Large intestine (tissue), 3 donors: Measurements from ENCODE around the gene MEGF6. TPM values are rescaled to one million over a fixed set of nuclear protein-coding genes. Genes with fewer than 3 reads are reported as not detected.

Experiments used
- DNase-seq, 2 donors: peaks; one replicate each; pipeline versions ENCODE4 v3.0.0 to v3.0.0-alpha.2; 2013
- H3K27ac ChIP-seq: one replicate; pipeline ENCODE4 v1.5.1; 2013; ENCODE audit warnings: low read length
- H3K27me3 ChIP-seq: 2 replicates; pipeline ENCODE4 v1.6.1; 2013; ENCODE audit warnings: low read length; ENCODE audit not compliant: control insufficient read depth, insufficient read depth
- H3K36me3 ChIP-seq: 2 replicates; pipeline ENCODE4 v1.6.1; 2013; ENCODE audit warnings: low read length; ENCODE audit not compliant: control insufficient read depth, insufficient read depth
- H3K4me1 ChIP-seq: one replicate; pipeline ENCODE4 v1.6.1; 2013; ENCODE audit warnings: low read length; ENCODE audit not compliant: control insufficient read depth, insufficient read depth
- H3K4me3 ChIP-seq: one replicate; pipeline ENCODE4 v1.5.1; 2013; ENCODE audit warnings: low read length
- H3K9me3 ChIP-seq: one replicate; pipeline ENCODE4 v1.6.1; 2013; ENCODE audit warnings: mild to moderate bottlenecking, low read depth, low read length, moderate library complexity; ENCODE audit not compliant: control insufficient read depth
- WGBS: methylation state at CpG from one replicate; pipeline ENCODE4 v1.1.5; 2013; ENCODE audit warnings: low lambda C conversion rate; ENCODE audit not compliant: insufficient coverage; 5-methylcytosine and 5-hydroxymethylcytosine counted together
- polyA plus RNA-seq: library from polyadenylated mRNA; unstranded; fragments of 120-200 nt; gene quantifications from one replicate; pipeline ENCODE4 v1.2.1, GENCODE V29; 2013

The MEGF6 gene
- polyA plus RNA-seq, 1 donor = 13.8 TPM

DNA sequence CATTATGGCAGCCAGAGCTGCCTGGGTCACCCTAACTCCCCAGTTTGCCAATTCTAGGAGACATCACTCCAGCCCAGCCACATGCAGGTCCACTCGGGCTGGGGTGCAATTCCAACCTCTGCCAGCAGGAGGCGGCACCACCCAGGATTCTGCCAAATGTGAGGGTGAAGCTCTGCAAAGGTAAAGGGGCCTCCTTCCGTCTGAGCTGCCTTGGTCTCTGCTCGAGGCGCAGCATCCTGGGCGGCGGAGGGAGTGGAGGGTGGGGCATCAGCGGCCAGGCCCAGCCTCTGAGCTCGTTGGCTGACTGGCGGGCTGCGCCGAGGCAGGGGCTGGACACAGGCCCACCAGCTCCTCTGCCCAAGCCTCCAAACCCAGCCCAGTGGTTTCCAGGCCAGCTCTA, 93.1 kb downstream of the MEGF6 start:
- Histone ChIP-seq H3K4me3 (no peak overlapping the region), H3K27me3 (no peaks in the 10 kb centered on the region), H3K27ac (no peak overlapping the region), H3K36me3 (no peaks in the 10 kb centered on the region), H3K9me3 (peaks cover 8% of the 10 kb centered on the region), H3K4me1 (peaks cover 2% of the 10 kb centered on the region)
- DNase-seq = no peak
- no CpG with 5 or more reads among the region's 12 CpGs for WGBS

DNA sequence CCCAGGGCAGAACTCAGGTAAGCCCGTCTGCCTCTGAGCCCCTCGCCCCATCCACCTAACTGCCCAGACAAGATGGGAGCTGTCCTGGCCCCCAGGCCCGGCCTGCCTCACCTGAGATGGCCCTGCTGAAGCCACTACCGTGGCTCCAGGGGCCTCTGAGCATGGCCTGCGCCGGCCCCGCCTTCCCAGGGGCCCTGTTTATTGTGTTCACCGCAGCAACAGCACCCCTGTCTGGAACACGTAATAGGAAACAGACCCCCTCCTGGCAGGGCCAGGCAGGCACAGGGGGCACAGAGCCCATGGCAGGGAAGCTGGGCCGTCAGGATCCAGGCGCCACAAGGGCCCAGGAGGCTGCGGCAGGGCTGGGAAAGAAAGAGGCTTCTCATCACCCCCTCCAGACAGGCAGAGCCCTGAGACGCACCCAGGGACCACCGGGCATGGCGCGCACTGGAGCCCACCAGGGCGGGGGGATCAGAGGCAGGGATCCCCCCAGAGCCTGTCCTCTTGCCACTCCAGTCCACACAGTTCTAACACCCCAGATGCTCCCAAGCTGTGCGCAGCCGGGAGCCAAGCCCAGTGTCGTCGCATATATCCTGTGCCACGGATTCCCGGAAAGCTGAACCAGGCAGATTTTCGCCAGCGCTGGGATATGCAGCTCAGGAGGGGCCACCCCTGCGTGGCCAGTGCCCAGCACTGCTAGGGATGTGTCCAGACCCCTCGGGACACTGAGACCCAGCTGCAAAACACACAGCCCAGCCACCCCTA, 94.2 kb downstream of the MEGF6 start:
- H3K27ac ChIP-seq = no peak overlapping the region
- H3K9me3 ChIP-seq = peaks cover 8% of the 10 kb centered on the region
- H3K36me3 ChIP-seq = no peaks in the 10 kb centered on the region
- peaks cover 2% of the 10 kb centered on the region for H3K4me1 ChIP-seq
- H3K4me3 ChIP-seq = no peak overlapping the region
- no peak for DNase-seq
- H3K27me3 ChIP-seq = no peaks in the 10 kb centered on the region
- no CpG with 5 or more reads among the region's 27 CpGs for WGBS

DNA sequence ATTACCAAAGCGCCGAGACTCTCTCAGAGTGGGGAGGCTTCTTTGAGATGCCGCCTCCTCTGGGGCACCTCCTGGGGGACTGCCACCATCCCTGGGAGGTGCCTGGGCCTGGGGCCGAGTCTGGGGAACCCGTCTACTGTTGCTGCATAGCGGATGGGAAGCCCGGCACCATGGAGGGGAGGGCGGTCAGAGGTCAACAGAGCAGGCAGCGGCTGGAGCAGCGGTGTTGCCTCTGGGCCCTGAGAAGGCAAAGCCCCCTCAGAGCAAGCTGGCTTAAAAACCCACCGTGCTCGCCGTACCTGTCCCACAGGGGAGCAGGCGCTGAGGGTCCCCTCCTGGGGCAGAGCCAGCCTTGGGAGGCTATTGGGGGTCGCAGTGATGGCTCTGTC, 94.8 kb downstream of the MEGF6 start:
- no peak for DNase-seq
- Histone ChIP-seq H3K36me3 (no peaks in the 10 kb centered on the region), H3K4me3 (no peak overlapping the region), H3K27ac (no peak overlapping the region), H3K4me1 (peaks cover 2% of the 10 kb centered on the region), H3K9me3 (peaks cover 12% of the 10 kb centered on the region), H3K27me3 (no peaks in the 10 kb centered on the region)
- no CpG with 5 or more reads among the region's 15 CpGs for whole genome bisulfite sequencing

DNA sequence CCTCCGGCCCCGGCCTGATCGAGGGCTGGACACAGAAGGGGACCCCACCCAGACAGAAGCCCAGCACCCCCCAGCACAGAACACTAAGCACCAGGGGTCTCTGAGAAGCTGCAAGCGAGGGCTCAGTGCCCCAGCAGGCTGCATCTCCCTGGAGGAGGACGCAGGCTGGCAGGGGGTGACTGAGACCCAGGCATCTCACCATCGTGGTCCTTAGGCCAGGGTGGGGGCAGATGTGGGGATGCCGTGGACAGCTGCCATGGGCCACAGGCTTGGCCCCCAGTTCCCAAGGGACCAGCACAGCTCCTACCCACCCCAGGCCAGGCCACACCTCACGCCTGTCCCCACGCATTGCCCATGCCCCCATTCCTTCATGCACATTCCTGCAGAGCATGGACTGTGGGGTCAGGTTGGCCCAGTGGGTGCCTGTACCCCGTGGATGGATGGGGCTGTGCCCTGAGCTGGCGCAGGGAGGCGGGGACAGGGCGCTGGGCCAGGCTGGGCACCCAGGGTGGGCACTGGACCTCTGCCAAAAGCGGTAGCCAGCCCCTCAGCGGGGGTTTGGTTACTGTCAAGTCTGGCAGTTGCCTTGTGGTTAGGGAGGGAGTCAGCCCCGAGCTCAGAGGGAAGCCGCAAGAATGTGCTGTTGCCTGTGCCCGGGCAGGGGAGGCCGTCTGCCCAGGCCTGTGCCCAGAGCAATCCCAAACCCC, 95.4 kb downstream of the MEGF6 start:
- Histone ChIP-seq H3K9me3 (peaks cover 16% of the 10 kb centered on the region), H3K4me3 (no peak overlapping the region), H3K27ac (no peak overlapping the region), H3K27me3 (no peaks in the 10 kb centered on the region), H3K4me1 (peaks cover 2% of the 10 kb centered on the region), H3K36me3 (no peaks in the 10 kb centered on the region)
- no CpG with 5 or more reads among the region's 19 CpGs for WGBS
- no peak for DNase-seq

DNA sequence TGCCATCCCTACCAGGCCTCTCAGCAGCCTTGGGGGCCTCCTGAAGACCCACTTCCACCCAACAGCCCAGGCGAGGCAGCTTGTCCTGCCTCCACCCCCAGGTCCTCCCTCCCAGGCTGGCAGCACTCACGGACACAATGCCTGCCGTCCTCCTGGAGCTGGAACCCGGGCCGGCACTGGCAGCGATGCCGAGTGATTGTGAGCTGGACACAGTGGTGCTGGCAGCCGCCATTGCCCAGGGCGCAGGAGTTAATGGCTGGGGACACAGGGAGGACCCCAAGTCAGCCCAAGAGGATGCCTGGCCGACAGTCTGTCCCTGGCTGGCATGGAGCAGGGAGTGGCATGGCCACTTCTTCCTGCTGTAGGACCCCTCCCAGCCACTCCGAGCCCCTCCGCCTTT, 96.0 kb downstream of the MEGF6 start:
- Histone ChIP-seq H3K9me3 (peaks cover 16% of the 10 kb centered on the region), H3K27ac (no peak overlapping the region), H3K4me3 (no peak overlapping the region), H3K36me3 (no peaks in the 10 kb centered on the region), H3K4me1 (peaks cover 2% of the 10 kb centered on the region), H3K27me3 (no peaks in the 10 kb centered on the region)
- DNase-seq = no peak
- WGBS = no CpG with 5 or more reads among the region's 12 CpGs

DNA sequence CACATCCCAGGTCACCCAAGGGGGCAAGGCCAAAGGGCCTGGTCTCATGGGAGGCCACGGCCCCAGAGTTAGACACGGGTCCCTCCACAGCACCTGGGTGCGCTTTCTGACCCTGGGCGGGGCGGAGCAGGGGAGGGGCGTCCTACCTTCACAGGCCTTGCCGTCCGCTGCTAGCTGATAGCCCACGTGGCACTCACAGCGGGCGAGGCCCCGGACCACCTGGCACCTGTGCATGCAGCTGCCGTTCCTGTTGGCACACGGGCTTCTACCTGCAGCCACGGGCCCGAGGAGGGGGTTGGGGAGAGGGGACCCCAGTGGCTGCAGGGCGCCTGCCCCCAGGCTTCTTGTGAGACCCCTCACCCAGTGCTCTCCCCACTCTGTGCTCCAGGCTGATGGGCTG, 96.9 kb downstream of the MEGF6 start:
- no peaks in the 10 kb centered on the region for H3K27me3 ChIP-seq
- peaks cover 16% of the 10 kb centered on the region for H3K9me3 ChIP-seq
- no peaks in the 10 kb centered on the region for H3K36me3 ChIP-seq
- no peak overlapping the region for H3K4me3 ChIP-seq
- no CpG with 5 or more reads among the region's 17 CpGs for WGBS
- no peak for DNase-seq
- H3K4me1 ChIP-seq = peaks cover 2% of the 10 kb centered on the region
- no peak overlapping the region for H3K27ac ChIP-seq

DNA sequence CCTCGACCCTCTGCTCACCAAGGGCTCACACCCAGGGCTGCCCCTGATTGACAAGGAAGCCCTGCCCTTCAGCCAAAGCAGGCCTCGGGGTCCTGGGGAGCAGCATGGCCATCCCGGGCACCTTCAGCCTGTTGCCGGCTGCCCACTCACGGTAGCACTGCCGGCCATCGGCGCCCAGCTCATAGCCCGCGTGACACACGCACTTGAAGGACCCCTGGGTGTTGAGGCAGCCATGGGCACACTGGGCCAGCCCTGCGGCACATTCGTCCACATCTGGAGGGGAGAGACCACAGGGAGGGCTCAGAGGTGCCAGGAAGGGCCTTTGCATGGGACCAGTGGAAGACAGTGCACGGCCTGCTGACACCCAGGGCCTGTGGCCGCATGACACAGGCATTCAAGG, 99.5 kb downstream of the MEGF6 start:
- no peak for DNase-seq
- Histone ChIP-seq H3K9me3 (peaks cover 8% of the 10 kb centered on the region), H3K36me3 (no peaks in the 10 kb centered on the region), H3K4me1 (peaks cover 2% of the 10 kb centered on the region), H3K27ac (no peak overlapping the region), H3K27me3 (no peaks in the 10 kb centered on the region), H3K4me3 (no peak overlapping the region)
- no CpG with 5 or more reads among the region's 15 CpGs for WGBS

DNA sequence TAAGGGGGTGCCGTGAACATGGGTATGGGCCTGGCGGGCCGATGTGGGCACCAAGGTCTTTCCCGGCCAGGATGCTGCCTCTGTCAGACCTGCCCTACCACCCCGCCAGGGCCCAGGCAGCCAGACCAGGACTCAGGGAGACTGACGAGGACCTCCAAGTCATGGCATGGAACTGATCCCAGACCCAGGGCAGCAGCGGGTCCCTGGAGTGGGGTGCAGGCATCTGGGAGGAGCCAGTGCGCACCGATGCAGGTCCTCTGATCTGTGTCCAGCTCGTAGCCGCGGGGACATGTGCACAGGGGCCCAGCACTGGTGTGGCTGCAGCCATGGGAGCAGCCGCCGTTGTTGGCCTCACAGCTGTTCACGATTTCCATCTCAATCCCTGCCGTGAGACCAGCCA, 100.0 kb downstream of the MEGF6 start:
- Histone ChIP-seq H3K4me1 (peaks cover 2% of the 10 kb centered on the region), H3K36me3 (no peaks in the 10 kb centered on the region), H3K4me3 (no peak overlapping the region), H3K9me3 (peaks cover 8% of the 10 kb centered on the region), H3K27ac (no peak overlapping the region), H3K27me3 (no peaks in the 10 kb centered on the region)
- no CpG with 5 or more reads among the region's 16 CpGs for WGBS
- no peak for DNase-seq

DNA sequence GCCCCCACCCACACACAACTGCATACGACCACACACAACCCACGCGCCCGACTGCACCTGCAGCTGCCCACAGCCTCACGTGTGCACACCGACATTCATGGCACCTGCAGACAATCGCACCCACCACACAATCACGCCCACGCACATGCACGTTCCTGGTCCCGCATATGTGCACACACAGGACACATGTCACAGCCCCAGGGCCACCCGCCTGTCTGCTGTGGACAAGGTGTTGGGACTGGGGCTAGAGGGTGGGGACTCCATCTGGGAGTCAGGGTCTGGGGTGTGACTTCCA, 100.4 kb downstream of the MEGF6 start:
- H3K9me3 ChIP-seq = peaks cover 8% of the 10 kb centered on the region
- no peaks in the 10 kb centered on the region for H3K36me3 ChIP-seq
- WGBS = no CpG with 5 or more reads among the region's 12 CpGs
- H3K27me3 ChIP-seq = no peaks in the 10 kb centered on the region
- no peak overlapping the region for H3K4me3 ChIP-seq
- H3K4me1 ChIP-seq = peaks cover 2% of the 10 kb centered on the region
- no peak for DNase-seq
- no peak overlapping the region for H3K27ac ChIP-seq

DNA sequence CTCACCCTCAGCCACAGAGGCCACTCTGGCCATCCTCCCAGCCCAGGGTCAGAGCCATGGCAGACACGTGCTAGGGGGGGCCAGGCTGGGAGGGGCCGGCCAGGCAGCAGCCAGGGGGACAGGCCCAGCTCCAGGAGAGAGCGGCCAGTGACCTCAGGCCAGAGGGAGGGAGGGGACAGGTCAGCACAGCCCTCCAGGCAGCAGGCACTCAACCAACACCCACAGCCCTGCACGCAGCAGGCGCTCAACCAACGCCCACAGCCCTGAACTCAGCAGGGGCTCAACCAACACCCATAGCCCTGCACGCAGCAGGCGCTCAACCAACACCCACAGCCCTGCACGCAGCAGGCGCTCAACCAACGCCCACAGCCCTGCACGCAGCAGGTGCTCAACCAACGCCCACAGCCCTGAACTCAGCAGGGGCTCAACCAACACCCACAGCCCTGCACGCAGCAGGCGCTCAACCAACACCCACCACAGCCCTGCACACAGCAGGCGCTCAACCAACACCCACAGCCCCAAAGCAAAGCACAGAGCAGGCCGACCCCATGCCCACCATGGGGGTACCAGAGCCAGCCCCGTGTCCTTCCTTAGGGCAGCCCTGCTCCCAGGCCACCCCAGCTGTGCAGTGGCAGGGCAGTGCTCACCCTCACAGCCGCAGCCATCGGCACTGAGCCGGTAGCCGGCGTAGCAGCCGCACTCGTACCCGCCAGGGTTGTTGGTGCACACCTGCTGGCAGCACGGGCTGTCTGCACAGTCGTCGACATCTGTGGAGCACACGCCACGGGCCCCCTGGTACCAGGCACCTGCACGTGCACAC, 101.0 kb downstream of the MEGF6 start:
- DNase-seq = no peak
- WGBS = no CpG with 5 or more reads among the region's 32 CpGs
- no peak overlapping the region for H3K4me3 ChIP-seq
- no peaks in the 10 kb centered on the region for H3K27me3 ChIP-seq
- H3K9me3 ChIP-seq = peaks cover 8% of the 10 kb centered on the region
- no peaks in the 10 kb centered on the region for H3K36me3 ChIP-seq
- peaks cover 2% of the 10 kb centered on the region for H3K4me1 ChIP-seq
- H3K27ac ChIP-seq = no peak overlapping the region
